Measurements from ENCODE around the gene CPPED1. TPM values are rescaled to one million over a fixed set of nuclear protein-coding genes. Genes with fewer than 3 reads are reported as not detected.

Gene CPPED1
- total RNA-seq, 1 experiment from 2014 or later, result 34.9 TPM

DNA sequence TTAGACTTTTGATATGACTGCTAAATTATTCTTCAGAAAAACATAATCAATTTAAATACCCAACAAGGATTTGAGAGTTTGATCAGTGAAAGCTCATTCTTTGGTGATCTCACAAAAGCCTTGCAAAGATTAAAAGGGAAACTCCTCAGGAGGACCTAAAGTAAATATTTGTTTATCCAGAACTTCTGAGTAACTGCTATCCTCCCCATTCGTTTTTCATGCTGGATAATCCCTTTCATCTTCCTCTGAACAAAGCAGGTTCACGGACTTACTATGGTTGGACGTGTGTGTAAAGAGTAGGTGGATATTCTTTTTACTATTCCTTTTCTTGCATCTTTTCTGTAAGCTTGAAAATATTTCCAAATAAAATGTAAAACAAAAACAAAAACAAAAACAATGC lies 124.7 kb downstream of the CPPED1 start:
- Histone ChIP-seq H3K36me3 (ENCODE audit: control insufficient read depth, insufficient read depth, low read length) (no peaks in the 10 kb centered on the region; the same call in 1 of the 2 replicates), H3K9me3 (peaks cover 26% of the 10 kb centered on the region), H3K4me1 (peaks cover 34% of the 10 kb centered on the region), H3K27me3 (replicated peaks; ENCODE audit: control insufficient read depth, insufficient read depth, low read length) (no peaks in the 10 kb centered on the region; the same call in 1 of the 2 replicates), H3K4me3 (ENCODE audit: low read depth, low read length) (no peak overlapping the region)
- H3K27me3 Mint-ChIP-seq (ENCODE audit: insufficient read depth, unreplicated experiment), result no peaks in the 10 kb centered on the region
- DNase-seq, result no peak
- TF ChIP-seq, protein P1, sequence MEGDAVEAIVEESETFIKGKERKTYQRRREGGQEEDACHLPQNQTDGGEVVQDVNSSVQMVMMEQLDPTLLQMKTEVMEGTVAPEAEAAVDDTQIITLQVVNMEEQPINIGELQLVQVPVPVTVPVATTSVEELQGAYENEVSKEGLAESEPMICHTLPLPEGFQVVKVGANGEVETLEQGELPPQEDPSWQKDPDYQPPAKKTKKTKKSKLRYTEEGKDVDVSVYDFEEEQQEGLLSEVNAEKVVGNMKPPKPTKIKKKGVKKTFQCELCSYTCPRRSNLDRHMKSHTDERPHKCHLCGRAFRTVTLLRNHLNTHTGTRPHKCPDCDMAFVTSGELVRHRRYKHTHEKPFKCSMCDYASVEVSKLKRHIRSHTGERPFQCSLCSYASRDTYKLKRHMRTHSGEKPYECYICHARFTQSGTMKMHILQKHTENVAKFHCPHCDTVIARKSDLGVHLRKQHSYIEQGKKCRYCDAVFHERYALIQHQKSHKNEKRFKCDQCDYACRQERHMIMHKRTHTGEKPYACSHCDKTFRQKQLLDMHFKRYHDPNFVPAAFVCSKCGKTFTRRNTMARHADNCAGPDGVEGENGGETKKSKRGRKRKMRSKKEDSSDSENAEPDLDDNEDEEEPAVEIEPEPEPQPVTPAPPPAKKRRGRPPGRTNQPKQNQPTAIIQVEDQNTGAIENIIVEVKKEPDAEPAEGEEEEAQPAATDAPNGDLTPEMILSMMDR (IDR thresholded peaks at IDR 0.05; ENCODE audit: insufficient read depth in 1 of 2, low read depth in 1 of 2, low read length in 1 of 2, severe bottlenecking in 1 of 2, unreplicated experiment in 1 of 2), result no peak
- H3K9me3 Mint-ChIP-seq (ENCODE audit: unreplicated experiment), result no peaks in the 10 kb centered on the region
- intact Hi-C loops (cut with micrococcal nuclease; ENCODE audit: unreplicated experiment), result loop anchor here (1.0 kb wide), 1 partner anchor 66 kb away; no protein-coding TSS in a partner anchor
- CTCF ChIA-PET, result no interaction called here
- H3K4me3 Mint-ChIP-seq (ENCODE audit: unreplicated experiment), result no peak overlapping the region
- no peak overlapping the region for H3K27ac Mint-ChIP-seq (ENCODE audit: unreplicated experiment)
- no TSS peak for BruUV-seq (replicated peaks)
- peaks cover 3% of the 10 kb centered on the region for H3K36me3 Mint-ChIP-seq (ENCODE audit: insufficient read depth, unreplicated experiment)
- peaks cover 8% of the 10 kb centered on the region for H3K4me1 Mint-ChIP-seq (ENCODE audit: low read depth, unreplicated experiment)
- POLR2A ChIA-PET, result no interaction called here

DNA sequence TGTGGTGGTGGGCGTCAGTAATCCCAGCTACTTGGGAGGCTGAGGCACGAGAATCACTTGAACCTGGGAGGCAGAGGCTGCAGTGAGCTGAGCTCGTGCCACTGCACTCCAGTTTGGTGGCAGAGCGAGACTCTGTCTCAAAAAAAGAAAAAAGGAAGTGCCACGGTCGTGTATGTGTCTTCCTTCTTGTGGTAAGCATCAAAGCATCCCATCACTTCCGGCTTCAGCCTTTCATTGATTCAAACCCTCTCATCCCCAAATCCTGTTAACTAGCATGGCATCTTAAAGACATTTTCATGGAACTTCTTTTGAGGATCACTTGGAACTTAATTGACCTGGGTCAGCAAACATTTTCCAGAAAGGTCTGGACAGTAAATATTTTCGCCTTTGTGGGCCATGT lies 126.2 kb downstream of the CPPED1 start:
- no peaks in the 10 kb centered on the region; the same call in 1 of the 2 replicates for H3K36me3 ChIP-seq (ENCODE audit: control insufficient read depth, insufficient read depth, low read length)
- H3K27me3 ChIP-seq (replicated peaks; ENCODE audit: control insufficient read depth, insufficient read depth, low read length), result no peaks in the 10 kb centered on the region; the same call in 1 of the 2 replicates
- no TSS peak for BruUV-seq (replicated peaks)
- no peak overlapping the region for H3K4me3 ChIP-seq (ENCODE audit: low read depth, low read length)
- Mint-ChIP-seq H3K4me3 (ENCODE audit: unreplicated experiment) (no peak overlapping the region), H3K27me3 (ENCODE audit: insufficient read depth, unreplicated experiment) (no peaks in the 10 kb centered on the region), H3K36me3 (ENCODE audit: insufficient read depth, unreplicated experiment) (peaks cover 5% of the 10 kb centered on the region), H3K27ac (ENCODE audit: unreplicated experiment) (no peak overlapping the region), H3K4me1 (ENCODE audit: low read depth, unreplicated experiment) (peaks cover 8% of the 10 kb centered on the region), H3K9me3 (ENCODE audit: unreplicated experiment) (no peaks in the 10 kb centered on the region)
- TF ChIP-seq, protein P1 (IDR thresholded peaks at IDR 0.05; ENCODE audit: insufficient read depth in 1 of 2, low read depth in 1 of 2, low read length in 1 of 2, severe bottlenecking in 1 of 2, unreplicated experiment in 1 of 2), result no peak
- ChIA-PET CTCF (no interaction called here), POLR2A (no interaction called here)
- intact Hi-C loops (cut with micrococcal nuclease; ENCODE audit: unreplicated experiment), result no loop called here
- H3K4me1 ChIP-seq, result peaks cover 34% of the 10 kb centered on the region
- no peak for DNase-seq
- H3K9me3 ChIP-seq, result peaks cover 26% of the 10 kb centered on the region

DNA sequence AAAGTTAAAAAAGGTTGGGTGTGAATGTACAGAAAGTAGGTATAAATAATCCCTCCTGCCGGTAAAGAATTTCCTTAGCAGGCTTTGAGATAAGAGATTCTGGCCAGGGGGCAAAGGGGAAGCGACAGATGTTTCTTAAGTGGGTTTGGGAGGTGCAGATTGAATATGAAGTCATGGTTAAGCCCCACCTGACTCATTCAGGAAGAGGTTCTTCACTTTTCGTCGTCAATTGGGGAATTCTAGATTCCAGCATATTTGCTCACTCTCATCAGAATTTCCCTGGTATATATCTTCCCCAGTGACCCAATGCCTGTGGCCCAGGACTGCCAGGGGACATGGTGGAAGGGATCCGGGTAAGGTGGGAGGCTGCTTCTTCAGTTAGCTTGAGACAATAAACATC lies 127.8 kb downstream of the CPPED1 start:
- Mint-ChIP-seq H3K27ac (ENCODE audit: unreplicated experiment) (no peak overlapping the region), H3K36me3 (ENCODE audit: insufficient read depth, unreplicated experiment) (peaks cover 5% of the 10 kb centered on the region), H3K27me3 (ENCODE audit: insufficient read depth, unreplicated experiment) (no peaks in the 10 kb centered on the region), H3K9me3 (ENCODE audit: unreplicated experiment) (no peaks in the 10 kb centered on the region), H3K4me1 (ENCODE audit: low read depth, unreplicated experiment) (peaks cover 8% of the 10 kb centered on the region), H3K4me3 (ENCODE audit: unreplicated experiment) (no peak overlapping the region)
- Histone ChIP-seq H3K4me3 (ENCODE audit: low read depth, low read length) (no peak overlapping the region), H3K27me3 (replicated peaks; ENCODE audit: control insufficient read depth, insufficient read depth, low read length) (no peaks in the 10 kb centered on the region; the same call in 1 of the 2 replicates), H3K4me1 (peaks cover 34% of the 10 kb centered on the region), H3K36me3 (ENCODE audit: control insufficient read depth, insufficient read depth, low read length) (no peaks in the 10 kb centered on the region; the same call in 1 of the 2 replicates), H3K9me3 (peaks cover 17% of the 10 kb centered on the region)
- peak in 1 of 2 experiments; percentile 7 for DNase-seq
- ChIA-PET CTCF (no interaction called here), POLR2A (no interaction called here)
- intact Hi-C loops (cut with micrococcal nuclease; ENCODE audit: unreplicated experiment), result no loop called here
- BruUV-seq (replicated peaks), result no TSS peak
- TF ChIP-seq, protein P1 (IDR thresholded peaks at IDR 0.05; ENCODE audit: insufficient read depth in 1 of 2, low read depth in 1 of 2, low read length in 1 of 2, severe bottlenecking in 1 of 2, unreplicated experiment in 1 of 2), result no peak
